ENCODE measurements around the gene UEVLD. TPM values are rescaled to one million over a fixed set of nuclear protein-coding genes. Genes with fewer than 3 reads are reported as not detected.

UEVLD gene
- total and polyA plus RNA-seq, 4 experiments from 2014 or later, result 9.1 to 10.7 (median 10.4) TPM

GRCh38 chr11:18623707-18624106 is 35.2 kb upstream of the UEVLD start:
- Histone ChIP-seq H3K27me3 (ENCODE audit: insufficient read depth, low read length) (no peaks in the 10 kb centered on the region), H3K36me3 (ENCODE audit: insufficient read depth, low read length) (no peaks in the 10 kb centered on the region), H3K4me1 (ENCODE audit: insufficient read depth, low read length) (peaks cover 44% of the 10 kb centered on the region), H3K4me3 (ENCODE audit: low read length in 2 of 2) (no peak overlapping the region), H3K9me3 (ENCODE audit: control insufficient read depth in 1 of 2, low read length in 2 of 2) (no peaks in the 10 kb centered on the region), H3K27ac (ENCODE audit: low read depth, low read length) (no peak overlapping the region)
- Mint-ChIP-seq H3K27ac (peak overlapping the region in 1 of 7 donors; percentile 47), H3K4me3 (no peak overlapping the region), H3K4me1 (peaks cover 35 to 77% (median 53%) of the 10 kb centered on the region in 4 donors), H3K9me3 (peaks cover 0 to 4% (median under 1%) of the 10 kb centered on the region in 8 donors), H3K27me3 (no peaks in the 10 kb centered on the region), H3K36me3 (peaks cover 13 to 23% of the 10 kb centered on the region in 2 donors)
- ChIA-PET CTCF (ENCODE audit: partially characterized antibody) (interaction anchor here (1.4 kb wide), 1 partner anchor 100 kb away, joined by 4 read pairs; no protein-coding TSS in a partner anchor), POLR2A (ENCODE audit: partially characterized antibody) (interaction anchor here (2.6 kb wide), 1 partner anchor 10 kb away, joined by 13 read pairs; the partner anchor contains the start of gene SPTY2D1)
- DNase-seq, result no peak
- intact Hi-C loops (cut with micrococcal nuclease), result no loop called here

- Histone ChIP-seq H3K27ac (ENCODE audit: low read depth, low read length) (peak overlapping the region; percentile 39), H3K4me3 (ENCODE audit: low read length in 2 of 2) (peak overlapping the region; percentile 13 to 21), H3K4me1 (ENCODE audit: insufficient read depth, low read length) (peaks cover 63% of the 10 kb centered on the region), H3K36me3 (ENCODE audit: insufficient read depth, low read length) (peaks cover 23% of the 10 kb centered on the region), H3K27me3 (ENCODE audit: insufficient read depth, low read length) (no peaks in the 10 kb centered on the region), H3K9me3 (ENCODE audit: control insufficient read depth in 1 of 2, low read length in 2 of 2) (no peaks in the 10 kb centered on the region)
- Mint-ChIP-seq H3K9me3 (peaks cover 0 to 2% (median 0%) of the 10 kb centered on the region in 8 donors), H3K4me1 (peaks cover 40 to 82% (median 58%) of the 10 kb centered on the region in 4 donors), H3K36me3 (peaks cover 25 to 28% of the 10 kb centered on the region in 2 donors), H3K27ac (peak overlapping the region; percentile 1 to 92 (median 84)), H3K27me3 (no peaks in the 10 kb centered on the region), H3K4me3 (peak overlapping the region; percentile 58 to 87 (median 78))
- intact Hi-C loops (cut with micrococcal nuclease), result loop anchor here (1.0 to 5.0 kb wide), 3 partner anchors 16 to 104 kb away; partner anchors contain the start of gene SPTY2D1
- POLR2A ChIA-PET (ENCODE audit: partially characterized antibody), result interaction anchor here (0.6 to 5.0 kb wide), 10 partner anchors 12 to 374 kb away, joined by 3 to 46 read pairs (median 6); partner anchors contain the start of genes SPTY2D1, TMEM86A, TSG101 and UEVLD
- CTCF ChIA-PET (ENCODE audit: partially characterized antibody), result interaction anchor here (0.9 to 4.8 kb wide), 7 partner anchors 10 to 114 kb away, joined by 3 to 32 read pairs (median 4); partner anchors contain the start of gene SPTY2D1
- no peak for DNase-seq
Measured at GRCh38 chr11:18618342-18619025, 29.9 kb upstream of the UEVLD start.

DNA sequence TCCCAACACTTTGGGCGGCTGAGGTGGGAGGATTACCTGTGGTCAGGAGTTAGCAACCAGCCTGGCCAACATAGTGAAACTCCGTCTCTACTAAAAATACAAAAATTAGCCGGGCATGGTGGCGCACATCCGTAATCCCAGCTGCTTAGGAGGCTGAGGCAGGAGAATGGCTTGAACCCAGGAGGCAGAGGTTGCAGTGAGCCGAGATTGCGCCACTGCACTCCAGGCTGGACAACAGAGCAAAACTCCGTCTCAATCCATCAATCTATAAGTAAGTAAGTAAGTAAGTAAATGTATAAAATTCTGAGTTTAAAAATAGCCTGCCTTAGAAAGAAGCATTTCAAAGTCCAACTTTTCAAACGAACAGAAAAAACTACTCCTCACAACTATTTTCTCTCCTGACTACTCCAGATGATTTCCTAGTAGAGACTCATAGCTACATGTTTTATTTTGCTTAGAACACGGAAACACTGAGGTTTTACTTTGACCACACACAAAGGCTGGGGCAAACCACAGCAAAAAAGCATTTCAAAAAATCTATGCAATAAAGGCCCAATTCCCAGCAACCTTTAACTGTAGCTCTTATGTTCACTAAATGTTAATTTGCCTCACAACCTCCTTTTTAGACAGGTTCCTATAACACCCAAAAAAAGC is 29.3 kb upstream of the UEVLD start:
- intact Hi-C loops (cut with micrococcal nuclease), result loop anchor here (1.0 to 5.0 kb wide), 3 partner anchors 16 to 104 kb away; partner anchors contain the start of gene SPTY2D1
- Histone ChIP-seq H3K27ac (ENCODE audit: low read depth, low read length) (peak overlapping the region; percentile 39), H3K27me3 (ENCODE audit: insufficient read depth, low read length) (no peaks in the 10 kb centered on the region), H3K4me1 (ENCODE audit: insufficient read depth, low read length) (peaks cover 63% of the 10 kb centered on the region), H3K36me3 (ENCODE audit: insufficient read depth, low read length) (peaks cover 25% of the 10 kb centered on the region), H3K9me3 (ENCODE audit: control insufficient read depth in 1 of 2, low read length in 2 of 2) (no peaks in the 10 kb centered on the region), H3K4me3 (ENCODE audit: low read length in 2 of 2) (peak overlapping the region; percentile 13 to 21)
- CTCF ChIA-PET (ENCODE audit: partially characterized antibody), result interaction anchor here (0.7 to 4.8 kb wide), 7 partner anchors 11 to 105 kb away, joined by 3 to 32 read pairs (median 4); partner anchors contain the start of gene SPTY2D1
- POLR2A ChIA-PET (ENCODE audit: partially characterized antibody), result interaction anchor here (0.6 to 5.0 kb wide), 11 partner anchors 12 to 374 kb away, joined by 3 to 46 read pairs (median 6); partner anchors contain the start of genes SPTY2D1, TMEM86A, TSG101 and UEVLD
- H3K27me3 Mint-ChIP-seq, result no peaks in the 10 kb centered on the region
- H3K36me3 Mint-ChIP-seq, result peaks cover 27 to 34% of the 10 kb centered on the region in 2 donors
- H3K4me1 Mint-ChIP-seq, result peaks cover 40 to 80% (median 56%) of the 10 kb centered on the region in 4 donors
- DNase-seq, result peak; percentile 61 to 75 (median 69)
- peak overlapping the region; percentile 43 to 92 (median 77) for H3K27ac Mint-ChIP-seq
- peaks cover 0 to 2% (median 0%) of the 10 kb centered on the region in 8 donors for H3K9me3 Mint-ChIP-seq
- peak overlapping the region; percentile 58 to 87 (median 78) for H3K4me3 Mint-ChIP-seq

- Histone ChIP-seq H3K9me3 (ENCODE audit: control insufficient read depth in 1 of 2, low read length in 2 of 2) (no peaks in the 10 kb centered on the region), H3K4me3 (ENCODE audit: low read length in 2 of 2) (no peak overlapping the region), H3K27me3 (ENCODE audit: insufficient read depth, low read length) (no peaks in the 10 kb centered on the region), H3K36me3 (ENCODE audit: insufficient read depth, low read length) (peaks cover 32% of the 10 kb centered on the region), H3K27ac (ENCODE audit: low read depth, low read length) (no peak overlapping the region), H3K4me1 (ENCODE audit: insufficient read depth, low read length) (peaks cover 48% of the 10 kb centered on the region)
- Mint-ChIP-seq H3K27ac (peak overlapping the region in 4 of 7 donors; percentile 63 to 90 (median 70)), H3K36me3 (peaks cover 35 to 45% of the 10 kb centered on the region in 2 donors), H3K9me3 (no peaks in the 10 kb centered on the region), H3K4me1 (peaks cover 31 to 61% (median 42%) of the 10 kb centered on the region in 4 donors), H3K27me3 (no peaks in the 10 kb centered on the region), H3K4me3 (peak overlapping the region in 5 of 8 donors; percentile 1 to 43 (median 15))
- DNase-seq, result no peak
- ChIA-PET CTCF (ENCODE audit: partially characterized antibody) (interaction anchor here (1.0 to 1.6 kb wide), 4 partner anchors 15 to 112 kb away, joined by 3 to 5 read pairs (median 4); no protein-coding TSS in a partner anchor), POLR2A (ENCODE audit: partially characterized antibody) (interaction anchor here (2.1 kb wide), 1 partner anchor 18 kb away, joined by 11 read pairs; the partner anchor contains the start of gene SPTY2D1)
- intact Hi-C loops (cut with micrococcal nuclease), result loop anchor here (5.0 kb wide), 1 partner anchor 106 kb away; no protein-coding TSS in a partner anchor
Measured at GRCh38 chr11:18615628-18616392, 27.3 kb upstream of the UEVLD start.

- POLR2A ChIA-PET (ENCODE audit: partially characterized antibody), result interaction anchor here (1.7 kb wide), 1 partner anchor 19 kb away, joined by 7 read pairs; the partner anchor contains the start of gene SPTY2D1
Measured at GRCh38 chr11:18614667-18615066, 26.1 kb upstream of the UEVLD start.

DNA sequence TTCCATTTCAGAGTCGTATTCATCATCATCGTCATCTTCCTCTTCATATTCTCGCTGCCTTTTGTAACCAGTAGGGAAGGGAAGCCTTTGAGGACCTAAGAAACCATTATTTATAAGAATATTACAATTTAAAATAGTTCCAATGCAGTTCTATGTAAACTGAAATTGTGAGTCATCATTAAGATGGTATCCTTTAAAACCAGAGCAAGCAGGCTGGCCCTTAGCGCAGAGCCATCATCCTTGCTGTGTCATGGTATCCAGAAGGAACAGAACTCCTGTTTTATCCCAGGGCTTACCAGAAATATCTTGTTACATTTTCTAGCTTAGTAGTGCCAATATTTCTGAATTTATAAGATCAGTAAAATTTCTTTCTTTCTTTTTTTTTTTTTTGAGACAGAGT is 23.9 kb upstream of the UEVLD start:
- peaks cover 55 to 66% of the 10 kb centered on the region in 2 donors for H3K36me3 Mint-ChIP-seq
- no peaks in the 10 kb centered on the region for H3K27me3 Mint-ChIP-seq
- intact Hi-C loops (cut with micrococcal nuclease), result loop anchor here (2.0 kb wide), 1 partner anchor 98 kb away; no protein-coding TSS in a partner anchor
- no peaks in the 10 kb centered on the region for H3K27me3 ChIP-seq (ENCODE audit: insufficient read depth, low read length)
- H3K4me1 Mint-ChIP-seq, result peaks cover 12 to 33% (median 20%) of the 10 kb centered on the region in 4 donors
- peaks cover 18% of the 10 kb centered on the region for H3K4me1 ChIP-seq (ENCODE audit: insufficient read depth, low read length)
- no peak overlapping the region for H3K4me3 Mint-ChIP-seq
- no peak overlapping the region for H3K27ac Mint-ChIP-seq
- POLR2A ChIA-PET (ENCODE audit: partially characterized antibody), result no interaction called here
- no peak overlapping the region for H3K27ac ChIP-seq (ENCODE audit: low read depth, low read length)
- peaks cover 51% of the 10 kb centered on the region for H3K36me3 ChIP-seq (ENCODE audit: insufficient read depth, low read length)
- peaks cover 0 to under 1% (median 0%) of the 10 kb centered on the region in 8 donors for H3K9me3 Mint-ChIP-seq
- CTCF ChIA-PET (ENCODE audit: partially characterized antibody), result no interaction called here
- no peak overlapping the region for H3K4me3 ChIP-seq (ENCODE audit: low read length in 2 of 2)
- no peak for DNase-seq
- no peaks in the 10 kb centered on the region for H3K9me3 ChIP-seq (ENCODE audit: control insufficient read depth in 1 of 2, low read length in 2 of 2)

More at GRCh38 chr11:18614667-18615066, 26.1 kb upstream of the UEVLD start:
- Histone ChIP-seq H3K27me3 (ENCODE audit: insufficient read depth, low read length) (no peaks in the 10 kb centered on the region), H3K36me3 (ENCODE audit: insufficient read depth, low read length) (peaks cover 35% of the 10 kb centered on the region), H3K4me1 (ENCODE audit: insufficient read depth, low read length) (peaks cover 41% of the 10 kb centered on the region), H3K27ac (ENCODE audit: low read depth, low read length) (no peak overlapping the region), H3K4me3 (ENCODE audit: low read length in 2 of 2) (no peak overlapping the region), H3K9me3 (ENCODE audit: control insufficient read depth in 1 of 2, low read length in 2 of 2) (no peaks in the 10 kb centered on the region)
- H3K27me3 Mint-ChIP-seq, result no peaks in the 10 kb centered on the region
- H3K36me3 Mint-ChIP-seq, result peaks cover 43 to 53% of the 10 kb centered on the region in 2 donors
- no peaks in the 10 kb centered on the region for H3K9me3 Mint-ChIP-seq
- intact Hi-C loops (cut with micrococcal nuclease), result loop anchor here (5.0 kb wide), 1 partner anchor 108 kb away; no protein-coding TSS in a partner anchor
- H3K4me1 Mint-ChIP-seq, result peaks cover 27 to 55% (median 38%) of the 10 kb centered on the region in 4 donors
- H3K4me3 Mint-ChIP-seq, result no peak overlapping the region
- H3K27ac Mint-ChIP-seq, result no peak overlapping the region
- DNase-seq, result no peak
- CTCF ChIA-PET (ENCODE audit: partially characterized antibody), result interaction anchor here (0.9 to 1.6 kb wide), 3 partner anchors 18 to 107 kb away, joined by 3 to 4 read pairs (median 3); no protein-coding TSS in a partner anchor
